ENCODE data around the gene MYADM. TPM values are rescaled to one million over a fixed set of nuclear protein-coding genes. Genes with fewer than 3 reads are reported as not detected.
A peak's percentile ranks its signal among the peaks of the same experiment; 100 is the strongest.

The MYADM gene
- total RNA-seq, 1 donor from 2014 or later, result 96.0 TPM

GRCh38 chr19:53881482-53882390, 14.1 kb downstream of the MYADM start, which contains the start of gene PRKCG:
PRKCG (plus strand) TSS chr19:53882197; CDS start chr19:53882495, 298 bp downstream.
- Histone ChIP-seq H3K4me3 (peak within 1 kb of the TSS; percentile 63), H3K27ac (replicated peaks) (no peak within 1 kb of the TSS), H3K9me3 (replicated peaks) (no peaks in the 10 kb centered on the region), H3K27me3 (ENCODE audit: low read depth) (peaks cover 68% of the 10 kb centered on the region), H3K36me3 (no peaks in the 10 kb centered on the region), H3K4me1 (peaks cover 28% of the 10 kb centered on the region)
- intact Hi-C loops (cut with micrococcal nuclease), result loop anchor here (5.0 kb wide), 1 partner anchor 39 kb away; no protein-coding TSS in a partner anchor
- peak; percentile 29 for DNase-seq
- TF ChIP-seq, protein P1, sequence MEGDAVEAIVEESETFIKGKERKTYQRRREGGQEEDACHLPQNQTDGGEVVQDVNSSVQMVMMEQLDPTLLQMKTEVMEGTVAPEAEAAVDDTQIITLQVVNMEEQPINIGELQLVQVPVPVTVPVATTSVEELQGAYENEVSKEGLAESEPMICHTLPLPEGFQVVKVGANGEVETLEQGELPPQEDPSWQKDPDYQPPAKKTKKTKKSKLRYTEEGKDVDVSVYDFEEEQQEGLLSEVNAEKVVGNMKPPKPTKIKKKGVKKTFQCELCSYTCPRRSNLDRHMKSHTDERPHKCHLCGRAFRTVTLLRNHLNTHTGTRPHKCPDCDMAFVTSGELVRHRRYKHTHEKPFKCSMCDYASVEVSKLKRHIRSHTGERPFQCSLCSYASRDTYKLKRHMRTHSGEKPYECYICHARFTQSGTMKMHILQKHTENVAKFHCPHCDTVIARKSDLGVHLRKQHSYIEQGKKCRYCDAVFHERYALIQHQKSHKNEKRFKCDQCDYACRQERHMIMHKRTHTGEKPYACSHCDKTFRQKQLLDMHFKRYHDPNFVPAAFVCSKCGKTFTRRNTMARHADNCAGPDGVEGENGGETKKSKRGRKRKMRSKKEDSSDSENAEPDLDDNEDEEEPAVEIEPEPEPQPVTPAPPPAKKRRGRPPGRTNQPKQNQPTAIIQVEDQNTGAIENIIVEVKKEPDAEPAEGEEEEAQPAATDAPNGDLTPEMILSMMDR (IDR thresholded peaks at IDR 0.05; ENCODE audit: borderline replicate concordance), result peak; percentile 71

DNA sequence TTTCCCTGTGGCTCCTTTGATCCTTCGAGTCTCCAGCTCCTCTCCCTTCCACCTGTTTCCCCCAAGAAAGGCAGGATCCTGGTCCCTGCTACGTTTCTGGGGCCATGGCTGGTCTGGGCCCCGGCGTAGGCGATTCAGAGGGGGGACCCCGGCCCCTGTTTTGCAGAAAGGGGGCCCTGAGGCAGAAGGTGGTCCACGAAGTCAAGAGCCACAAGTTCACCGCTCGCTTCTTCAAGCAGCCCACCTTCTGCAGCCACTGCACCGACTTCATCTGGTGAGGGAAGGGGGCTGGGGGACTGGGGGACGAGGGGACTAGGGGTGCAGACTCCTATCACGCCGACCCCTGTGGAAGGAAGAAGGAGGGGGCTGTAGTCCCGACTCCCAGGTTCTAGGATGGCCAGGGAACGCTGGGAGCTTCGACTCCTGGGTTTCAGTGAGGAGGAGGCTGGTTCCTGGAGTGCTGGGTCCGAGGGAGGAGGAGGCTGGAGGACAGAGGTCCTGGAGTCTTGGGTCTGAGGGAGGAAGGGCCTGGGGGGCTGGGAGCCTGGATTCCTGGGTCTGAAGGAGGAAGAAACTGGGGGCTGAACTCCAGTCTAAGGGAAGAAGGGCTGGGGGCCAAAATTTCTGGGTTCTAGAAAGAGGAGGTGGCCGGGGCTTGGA, 14.8 kb downstream of the MYADM start:
- intact Hi-C loops (cut with micrococcal nuclease), result loop anchor here (5.0 kb wide), 1 partner anchor 40 kb away; no protein-coding TSS in a partner anchor
- Histone ChIP-seq H3K9me3 (replicated peaks) (no peaks in the 10 kb centered on the region), H3K27me3 (ENCODE audit: low read depth) (peaks cover 76% of the 10 kb centered on the region), H3K4me3 (peak overlapping the region; percentile 63), H3K27ac (replicated peaks) (no peak overlapping the region), H3K36me3 (no peaks in the 10 kb centered on the region), H3K4me1 (peaks cover 28% of the 10 kb centered on the region)
- no peak for DNase-seq
- TF ChIP-seq, protein P1 (IDR thresholded peaks at IDR 0.05; ENCODE audit: borderline replicate concordance), result no peak

GRCh38 chr19:53883231-53883661, 15.6 kb downstream of the MYADM start:
- no peak for DNase-seq
- H3K27me3 ChIP-seq (ENCODE audit: low read depth), result peaks cover 78% of the 10 kb centered on the region

DNA sequence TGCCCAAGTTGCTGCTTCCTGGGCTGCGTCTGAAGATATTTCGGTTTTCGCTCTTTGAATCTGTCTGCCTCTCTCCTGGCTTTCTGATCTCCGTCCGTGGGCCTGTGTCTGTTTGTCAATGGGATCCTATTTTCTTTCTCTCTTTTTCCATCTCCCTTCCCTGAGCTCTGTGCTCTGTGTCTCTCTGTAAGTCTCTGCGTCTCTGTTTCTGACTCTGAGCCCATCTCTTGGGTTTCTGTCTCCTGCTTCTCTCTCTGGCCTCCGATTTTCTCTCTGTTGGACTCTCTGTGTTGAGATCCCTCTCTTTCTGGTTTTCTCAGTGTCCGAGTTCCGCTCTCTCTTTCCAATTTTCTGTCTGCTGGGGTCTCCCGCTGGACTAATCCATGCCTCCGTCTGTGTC, 16.1 kb downstream of the MYADM start:
- Histone ChIP-seq H3K27ac (replicated peaks) (no peak overlapping the region), H3K4me3 (no peak overlapping the region), H3K4me1 (peaks cover 25% of the 10 kb centered on the region), H3K36me3 (no peaks in the 10 kb centered on the region), H3K27me3 (ENCODE audit: low read depth) (peaks cover 78% of the 10 kb centered on the region), H3K9me3 (replicated peaks) (no peaks in the 10 kb centered on the region)
- intact Hi-C loops (cut with micrococcal nuclease), result loop anchor here (5.0 kb wide), 1 partner anchor 41 kb away; no protein-coding TSS in a partner anchor
- TF ChIP-seq, protein P1 (IDR thresholded peaks at IDR 0.05; ENCODE audit: borderline replicate concordance), result no peak
- no peak for DNase-seq

More at GRCh38 chr19:53883231-53883661, 15.6 kb downstream of the MYADM start:
- peaks cover 28% of the 10 kb centered on the region for H3K4me1 ChIP-seq
- no peak overlapping the region for H3K27ac ChIP-seq (replicated peaks)
- no peaks in the 10 kb centered on the region for H3K36me3 ChIP-seq
- no peak overlapping the region for H3K4me3 ChIP-seq
- intact Hi-C loops (cut with micrococcal nuclease), result loop anchor here (5.0 kb wide), 1 partner anchor 41 kb away; no protein-coding TSS in a partner anchor
- TF ChIP-seq, protein P1 (IDR thresholded peaks at IDR 0.05; ENCODE audit: borderline replicate concordance), result no peak
- H3K9me3 ChIP-seq (replicated peaks), result no peaks in the 10 kb centered on the region

DNA sequence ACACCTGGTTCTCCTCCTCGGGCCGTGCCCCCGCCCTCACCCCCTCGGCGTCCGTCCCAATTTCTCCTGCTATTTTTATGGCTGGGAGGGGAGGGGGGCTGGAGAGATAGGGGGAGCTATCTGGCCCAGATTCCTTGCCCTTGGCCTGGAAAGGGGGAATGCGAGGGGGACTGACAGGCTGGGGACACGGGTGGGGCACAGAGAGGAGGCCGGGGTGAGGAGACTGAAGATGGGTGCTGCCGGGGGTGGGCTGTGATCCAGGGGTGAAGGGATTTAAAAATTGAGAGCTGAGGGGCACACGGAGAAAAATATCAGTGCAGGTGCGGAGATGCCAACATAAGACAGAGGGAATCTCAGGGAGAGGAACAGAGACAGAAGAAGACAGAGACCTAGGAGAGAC, 16.6 kb downstream of the MYADM start:
- no peak overlapping the region for H3K4me3 ChIP-seq
- intact Hi-C loops (cut with micrococcal nuclease), result loop anchor here (5.0 kb wide), 1 partner anchor 42 kb away; no protein-coding TSS in a partner anchor
- H3K36me3 ChIP-seq, result no peaks in the 10 kb centered on the region
- TF ChIP-seq, protein P1 (IDR thresholded peaks at IDR 0.05; ENCODE audit: borderline replicate concordance), result no peak
- H3K4me1 ChIP-seq, result peaks cover 20% of the 10 kb centered on the region
- no peak overlapping the region for H3K27ac ChIP-seq (replicated peaks)
- DNase-seq, result no peak
- no peaks in the 10 kb centered on the region for H3K9me3 ChIP-seq (replicated peaks)
- H3K27me3 ChIP-seq (ENCODE audit: low read depth), result peaks cover 82% of the 10 kb centered on the region
